GM21515 (cell line): ENCODE data around the gene DVL1.
A peak's percentile ranks its signal among the peaks of the same experiment; 100 is the strongest.

Experiments used
- ATAC-seq: cut with Tn5 transposase; IDR thresholded peaks from one replicate; pipeline ENCODE4 v1.9.1; 2021; ENCODE audit not compliant: unreplicated experiment

Gene DVL1

DNA sequence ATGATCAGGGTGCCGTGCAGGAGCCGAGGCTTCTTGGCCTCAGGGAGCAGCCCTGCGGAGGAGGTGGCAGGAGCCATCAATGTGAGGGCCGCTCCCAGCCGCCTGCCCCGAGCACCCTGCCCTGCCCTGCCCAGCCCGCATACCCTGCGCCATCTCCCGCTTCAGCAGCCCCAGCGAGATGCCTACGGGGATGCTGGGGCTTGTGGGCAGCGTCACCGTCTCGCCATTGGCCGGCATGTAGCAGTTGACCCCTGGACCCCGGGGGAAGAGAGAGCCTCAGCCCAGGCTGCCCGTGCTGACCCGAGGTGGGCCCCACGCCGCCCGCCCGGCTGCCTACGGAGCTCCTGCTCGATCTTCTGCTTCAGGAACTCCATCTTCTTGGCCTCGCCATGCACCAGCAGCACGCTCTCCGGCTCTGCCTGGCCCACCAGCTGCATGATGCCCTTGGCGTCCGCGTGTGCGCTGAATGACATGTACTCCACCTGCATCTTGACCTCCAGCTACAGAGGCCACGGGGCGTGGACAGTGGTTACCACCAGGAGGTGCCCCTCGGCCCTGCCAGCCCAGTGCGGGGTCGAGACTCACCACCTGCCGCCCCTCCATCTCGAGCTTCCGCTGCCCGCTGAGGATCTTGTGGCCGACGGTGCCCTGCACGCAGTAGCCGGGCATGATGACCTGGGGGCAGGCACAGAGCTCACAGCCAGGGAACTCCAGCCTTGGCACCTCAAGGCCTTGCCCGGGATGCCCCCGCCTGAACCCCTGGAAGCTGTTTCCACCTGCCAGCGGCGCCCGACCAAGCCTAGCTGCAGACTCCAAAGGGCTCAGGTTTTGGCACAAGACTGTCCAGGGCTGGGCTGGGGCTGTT lies 36.5 kb downstream of the DVL1 start:
- no peak for ATAC-seq

DNA sequence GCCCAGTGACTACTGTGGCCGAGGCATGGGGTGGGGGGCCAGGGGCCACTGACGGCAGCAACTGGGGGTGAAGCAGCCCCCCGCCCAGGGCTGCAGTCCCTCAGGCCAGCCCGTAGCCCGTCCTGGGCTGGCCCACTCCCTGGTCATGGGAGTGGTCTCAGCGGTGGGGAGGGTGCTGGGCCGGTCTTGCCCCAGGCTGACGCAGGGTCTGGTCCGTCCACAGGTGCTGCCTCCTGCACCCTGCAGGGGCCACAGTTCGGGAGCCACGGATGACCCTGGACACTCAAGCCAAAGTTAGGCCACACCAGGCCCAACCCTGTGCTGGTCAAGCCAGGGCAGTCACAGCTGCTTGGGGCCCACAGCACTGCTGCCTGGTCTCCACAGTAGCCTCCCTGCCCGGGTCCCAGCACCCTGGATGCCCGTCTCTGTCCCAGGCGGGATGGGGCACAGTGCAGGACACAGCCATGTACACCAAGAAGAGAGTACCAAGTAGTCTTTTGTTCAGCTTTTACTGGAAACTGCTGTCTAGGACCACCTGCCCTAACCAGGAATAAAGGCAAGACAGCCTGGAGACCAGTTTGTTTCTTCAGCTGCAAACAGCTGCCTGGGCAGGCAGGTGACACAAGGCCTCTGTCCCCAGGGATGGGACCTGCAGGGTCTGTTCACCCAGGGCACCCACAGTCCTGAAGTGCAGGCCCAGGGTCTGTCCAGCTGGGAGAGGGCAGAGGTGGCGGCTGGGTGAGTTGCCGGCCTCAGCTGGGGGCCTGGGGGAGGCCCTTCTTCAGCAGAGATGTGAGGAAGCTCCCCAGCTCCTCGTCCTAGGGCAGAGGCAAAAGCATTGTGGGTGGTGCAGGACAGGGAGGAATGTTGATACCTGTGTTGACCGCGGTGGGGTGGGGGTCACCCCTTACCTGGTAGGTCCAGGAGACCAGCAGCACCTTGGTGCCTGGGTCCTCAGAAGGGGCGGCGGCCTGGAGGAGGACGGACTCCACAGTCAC lies 37.8 kb downstream of the DVL1 start:
- ATAC-seq: no peak

DNA sequence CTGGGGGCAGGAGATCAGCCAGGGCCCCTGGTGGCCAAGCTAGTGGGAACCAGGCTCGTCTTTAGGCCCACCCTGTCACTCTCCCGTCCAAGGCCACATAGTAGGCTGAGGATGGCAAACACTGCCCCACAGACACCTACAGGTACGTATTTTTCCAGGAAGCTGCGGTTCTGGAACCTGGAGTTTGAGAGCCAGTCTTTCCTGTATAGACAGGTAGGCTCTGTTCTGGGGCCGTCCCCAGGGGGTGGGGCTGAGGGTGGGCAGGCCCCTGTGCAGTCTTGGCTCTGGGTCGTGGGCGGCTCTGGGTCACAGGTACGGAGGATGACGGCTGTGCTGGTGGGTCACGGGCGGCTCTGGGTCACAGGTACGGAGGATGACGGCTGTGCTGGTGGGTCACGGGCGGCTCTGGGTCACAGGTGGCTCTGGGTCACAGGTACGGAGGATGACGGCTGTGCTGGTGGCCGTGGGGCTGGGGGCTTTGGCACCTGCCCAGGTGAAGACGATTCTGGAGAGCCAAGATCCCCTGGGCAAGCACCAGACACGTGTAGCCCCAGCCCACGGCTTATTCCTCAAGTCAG lies 38.7 kb downstream of the DVL1 start:
- no peak for ATAC-seq

- no peak for ATAC-seq
Measured at GRCh38 chr1:1310109-1310385, 39.2 kb downstream of the DVL1 start.

GRCh38 chr1:1309251-1310108 lies 39.7 kb downstream of the DVL1 start:
- no peak for ATAC-seq

DNA sequence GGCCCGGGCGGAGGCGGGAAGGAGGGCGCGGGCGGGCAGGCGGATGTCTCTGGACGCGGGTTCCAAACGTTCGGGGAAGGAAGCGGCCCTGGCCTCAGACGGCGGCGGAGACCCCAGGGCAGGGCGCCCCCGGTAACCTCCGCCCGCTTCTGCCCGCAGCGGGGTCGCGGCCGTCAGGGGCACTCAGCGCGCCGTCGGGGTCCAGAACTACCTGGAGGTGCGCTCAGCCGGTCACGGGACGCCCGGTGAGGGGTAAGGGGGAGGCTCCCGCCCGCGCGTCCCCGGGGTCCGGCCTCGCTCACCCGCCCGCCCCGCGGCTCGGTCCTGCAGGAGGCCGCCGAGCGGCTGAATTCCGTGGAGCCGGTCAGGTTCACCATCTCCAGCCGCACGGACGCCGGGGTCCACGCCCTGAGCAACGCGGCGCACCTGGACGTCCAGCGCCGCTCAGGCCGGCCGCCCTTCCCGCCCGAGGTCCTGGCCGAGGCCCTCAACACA lies 40.4 kb downstream of the DVL1 start:
- peak; percentile 8 for ATAC-seq

- peak; percentile 50 for ATAC-seq
Measured at GRCh38 chr1:1307923-1308755, 41.1 kb downstream of the DVL1 start, which contains the start of the genes ACAP3 and PUSL1. Gene ACAP3 (minus strand): TSS chr1:1307930. CDS start chr1:1307815, 115 bp downstream. Gene PUSL1 (plus strand): TSS chr1:1308597. CDS start chr1:1308644, 47 bp downstream.

GRCh38 chr1:1307261-1307922 lies 41.8 kb downstream of the DVL1 start:
- peak; percentile 6 for ATAC-seq

DNA sequence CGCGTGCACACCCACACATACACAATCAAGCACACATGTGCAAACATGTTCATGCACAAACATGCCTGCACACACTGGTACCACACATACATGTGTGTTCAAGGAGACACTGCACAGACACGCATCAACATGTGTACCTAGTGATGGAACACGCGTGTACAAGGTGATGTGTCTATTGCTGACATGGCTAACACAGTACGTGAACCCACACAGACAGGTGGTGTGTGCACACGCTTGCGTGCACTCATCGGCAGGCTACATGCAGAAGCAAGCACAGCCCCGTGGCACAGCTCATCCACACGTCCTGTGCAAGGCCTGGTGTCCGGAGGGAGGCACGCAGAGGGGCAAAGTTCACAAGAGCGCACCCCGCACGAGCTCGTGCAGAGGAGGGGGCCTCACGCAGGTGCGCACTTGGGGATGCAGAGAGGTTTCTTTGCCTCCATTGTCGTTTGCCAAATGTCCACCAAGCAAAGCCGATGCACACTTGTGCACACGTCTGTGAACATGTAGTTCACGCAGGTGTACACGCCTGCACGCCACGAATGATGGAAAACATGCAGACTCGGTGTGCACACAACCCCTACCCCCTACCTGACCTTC lies 42.5 kb downstream of the DVL1 start:
- no peak for ATAC-seq

- no peak for ATAC-seq
Measured at GRCh38 chr1:1306070-1306660, 43.1 kb downstream of the DVL1 start.

- ATAC-seq: no peak
Measured at GRCh38 chr1:1305300-1306069, 43.7 kb downstream of the DVL1 start.

DNA sequence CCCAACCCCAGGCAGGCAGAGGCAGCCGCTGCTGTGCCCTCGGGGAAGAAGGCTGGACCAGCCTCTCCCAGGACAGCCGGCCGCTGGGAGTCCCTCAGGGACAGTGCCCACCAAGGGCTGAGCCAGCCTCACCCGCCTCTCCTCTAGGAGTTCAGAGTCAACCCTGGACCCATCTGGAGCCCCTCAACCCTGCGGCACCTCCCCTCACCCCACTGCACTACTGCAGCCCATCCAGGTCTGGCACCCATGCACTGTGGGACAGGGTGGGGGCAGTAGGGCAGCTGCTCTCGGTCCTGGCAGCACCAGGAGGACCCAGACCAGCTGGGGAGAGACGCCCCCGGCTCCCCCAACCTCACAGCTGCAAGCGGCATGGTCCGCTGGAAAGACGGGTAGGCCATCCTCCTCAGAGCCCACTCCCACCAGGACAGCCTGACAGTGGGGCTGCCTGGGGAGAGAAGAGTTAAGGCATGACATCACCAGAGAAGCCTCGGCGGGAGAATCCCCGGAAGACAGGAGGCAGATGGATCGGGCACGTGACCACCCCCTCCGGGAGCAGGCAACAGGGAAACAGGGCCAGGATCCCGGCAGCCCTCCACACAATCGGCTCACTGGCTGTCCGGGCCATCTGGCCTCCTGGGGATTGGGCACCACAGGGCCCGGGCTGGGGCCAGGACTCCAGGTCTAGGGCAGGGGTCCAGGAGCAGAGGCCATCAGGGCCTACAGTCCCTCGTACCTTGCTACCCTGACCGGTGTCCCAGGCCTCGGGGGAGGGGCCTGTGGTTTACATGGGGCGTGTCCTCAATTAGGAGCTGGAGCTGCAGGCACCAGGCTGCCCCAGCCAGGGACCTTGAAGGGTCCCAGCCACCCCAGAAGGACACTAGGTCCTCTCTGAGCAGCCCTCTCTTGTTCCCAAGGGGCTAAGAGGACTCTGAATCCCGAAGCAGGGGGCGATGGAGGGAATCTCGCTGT lies 44.6 kb downstream of the DVL1 start:
- no peak for ATAC-seq

DNA sequence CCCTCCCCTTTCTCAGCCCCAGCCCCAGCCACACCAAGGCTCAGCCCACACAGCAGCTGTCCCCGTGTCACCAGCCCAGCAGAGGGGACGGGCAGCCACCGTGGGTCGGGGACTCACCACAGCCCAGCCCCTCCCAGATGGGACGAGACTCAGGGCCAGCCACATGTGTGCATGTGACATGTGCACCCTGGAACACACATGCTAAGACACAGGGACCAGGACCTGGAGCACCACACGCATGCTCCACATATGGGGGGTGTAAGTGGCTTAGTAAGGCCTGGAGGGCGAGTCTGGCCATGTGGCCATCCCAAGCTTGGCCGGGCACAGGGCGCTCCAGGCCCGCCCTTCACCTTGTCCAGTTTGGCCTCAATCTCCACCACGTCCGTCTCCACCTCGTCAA lies 45.5 kb downstream of the DVL1 start:
- no peak for ATAC-seq

- no peak for ATAC-seq
Measured at GRCh38 chr1:1302951-1303509, 46.2 kb downstream of the DVL1 start.

GRCh38 chr1:1302006-1302430 lies 47.2 kb downstream of the DVL1 start:
- no peak for ATAC-seq

DNA sequence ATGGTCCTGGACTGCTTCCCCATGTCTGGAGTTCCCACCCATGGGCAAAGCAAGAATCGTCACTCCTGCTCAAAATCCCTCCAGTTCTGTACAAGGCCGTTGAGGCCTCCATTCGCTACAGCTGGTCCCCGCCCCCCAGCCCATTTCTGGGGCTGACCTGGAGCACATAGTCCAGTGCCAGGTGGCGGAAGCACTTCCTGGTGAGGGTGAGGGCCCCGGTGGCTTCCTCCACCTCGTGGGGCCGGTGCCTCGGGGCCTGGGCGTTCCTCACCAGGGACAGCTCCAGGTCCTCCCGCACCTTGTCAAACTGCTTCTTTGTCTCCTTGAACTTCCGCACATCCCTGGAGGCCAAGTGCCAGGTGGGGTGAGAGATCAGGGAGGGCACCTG lies 48.9 kb downstream of the DVL1 start:
- no peak for ATAC-seq
